Testis (tissue), 3 donors: ENCODE results near the gene MED13. TPM values are rescaled to one million over a fixed set of nuclear protein-coding genes. Genes with fewer than 3 reads are reported as not detected.

ENCODE experiments used
- DNase-seq: peaks from one replicate; pipeline ENCODE4 v3.0.0-alpha.2; 2019
- H3K27ac ChIP-seq, 2 donors: fragments of 200-600 bp; sonication (generic); one replicate each; pipeline ENCODE4 v1.5.1; 2019
- H3K27me3 ChIP-seq: fragments of 200-600 bp; sonication (generic); one replicate; pipeline ENCODE4 v1.5.1; 2019
- H3K36me3 ChIP-seq: fragments of 200-600 bp; sonication (generic); one replicate; pipeline ENCODE4 v1.5.1; 2017; ENCODE audit warnings: low read depth; ENCODE audit errors: missing control alignments
- H3K4me1 ChIP-seq: fragments of 200-600 bp; sonication (generic); one replicate; pipeline ENCODE4 v1.5.1; 2019
- H3K4me3 ChIP-seq, 2 donors: fragments of 200-600 bp; sonication (generic); one replicate each; pipeline ENCODE4 v1.5.1; 2017 to 2019
- H3K9me3 ChIP-seq: fragments of 200-600 bp; sonication (generic); one replicate; pipeline ENCODE4 v1.5.1; 2017
- CTCF ChIP-seq, 3 experiments: fragments of 450-650 bp in 2 of 3; fragments of 200-600 bp in 1 of 3; sonication (generic) in 1 of 3; IDR thresholded peaks; one replicate each; pipeline ENCODE4 v1.5.1; 2016 to 2019; ENCODE audit warnings: antibody characterized with exemption in 3 of 3, mild to moderate bottlenecking in 2 of 3, moderate library complexity in 1 of 3
- POLR2A ChIP-seq: fragments of 450-650 bp; IDR thresholded peaks from one replicate; pipeline ENCODE4 v1.6.1; 2017; ENCODE audit warnings: antibody characterized with exemption, mild to moderate bottlenecking, moderate library complexity
- WGBS, 2 donors: methylation state at CpG; one replicate each; pipeline ENCODE4 v1.1.5; 2018; 5-methylcytosine and 5-hydroxymethylcytosine counted together
- intact Hi-C: fragments of 100-400 bp; cut with DNase I; formaldehyde crosslinking; loops from one replicate; pipeline ENCODE4 v1.15.1; 2023; ENCODE audit warnings: low total_unique reads
- polyA plus RNA-seq: library from polyadenylated mRNA; stranded (reverse); fragments of 350-450 nt; fragmentation: Illumina TruSeq; extraction: RNeasy Lipid Tissue Mini Kit (QIAGEN cat#74804); gene quantifications from one replicate; pipeline ENCODE4 v1.2.3, GENCODE V29; 2014; ENCODE audit warnings: low read depth, low replicate concordance; ENCODE audit not compliant: insufficient read depth
- total RNA-seq, 2 donors: library from RNA; depleted of rRNA; stranded (reverse); fragments of >200 nt; gene quantifications; one replicate each; pipeline ENCODE4 v1.2.3, GENCODE V29; 2016

MED13 gene
- total and polyA plus RNA-seq, 3 donors from 2014 or later, result 44.0 to 145 (median 98.7) TPM

- no peak for DNase-seq
- no peaks in the 10 kb centered on the region for H3K36me3 ChIP-seq
- H3K27ac ChIP-seq, result no peak overlapping the region
- intact Hi-C loops, result loop anchor here (10.0 kb wide), 1 partner anchor 138 kb away; the partner anchor contains the start of gene INTS2
- H3K27me3 ChIP-seq, result no peaks in the 10 kb centered on the region
- peaks cover 27% of the 10 kb centered on the region for H3K4me1 ChIP-seq
- WGBS, 2 donors, result 27 to 30% methylated on average over 1 of the region's 1 CpG
- H3K4me3 ChIP-seq, result no peak overlapping the region
- H3K9me3 ChIP-seq, result no peaks in the 10 kb centered on the region
- TF ChIP-seq POLR2A (no peak), CTCF (IDR thresholded peaks at IDR 0.05) (no peak)
Observed at GRCh38 chr17:62062302-62062701, 2.8 kb downstream of the MED13 start.

- no peak for TF ChIP-seq CTCF (IDR thresholded peaks at IDR 0.05)
- TF ChIP-seq POLR2A, result no peak
- Histone ChIP-seq H3K36me3 (no peaks in the 10 kb centered on the region), H3K4me1 (peaks cover 30% of the 10 kb centered on the region), H3K27me3 (no peaks in the 10 kb centered on the region), H3K9me3 (no peaks in the 10 kb centered on the region), H3K4me3 (no peak overlapping the region), H3K27ac (no peak overlapping the region)
- no peak for DNase-seq
- intact Hi-C loops, result no loop called here
- WGBS, 2 donors, result 63 to 65% methylated on average over 3 of the region's 3 CpGs
Observed at GRCh38 chr17:62059414-62059813, 5.7 kb downstream of the MED13 start.

DNA sequence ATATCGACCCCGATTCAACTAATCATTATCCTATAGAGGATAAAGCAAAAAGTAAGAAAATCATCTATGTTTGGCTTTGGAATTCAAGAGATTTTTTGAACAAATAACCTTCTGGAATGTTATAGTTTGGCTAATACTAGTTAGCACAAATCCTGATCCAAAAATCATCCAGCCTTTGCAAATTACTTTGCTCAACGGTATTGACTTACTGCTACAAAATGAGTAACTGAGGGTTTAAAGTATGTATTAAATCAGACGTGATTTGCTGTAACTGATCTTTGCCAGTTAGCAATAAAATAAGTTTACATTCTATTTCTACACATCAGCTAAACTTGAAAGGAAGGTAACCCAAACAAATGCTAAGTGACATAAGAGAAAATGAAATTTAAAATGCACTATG is 6.5 kb downstream of the MED13 start:
- 65 to 70% methylated on average over 4 of the region's 4 CpGs for WGBS, 2 donors

DNA sequence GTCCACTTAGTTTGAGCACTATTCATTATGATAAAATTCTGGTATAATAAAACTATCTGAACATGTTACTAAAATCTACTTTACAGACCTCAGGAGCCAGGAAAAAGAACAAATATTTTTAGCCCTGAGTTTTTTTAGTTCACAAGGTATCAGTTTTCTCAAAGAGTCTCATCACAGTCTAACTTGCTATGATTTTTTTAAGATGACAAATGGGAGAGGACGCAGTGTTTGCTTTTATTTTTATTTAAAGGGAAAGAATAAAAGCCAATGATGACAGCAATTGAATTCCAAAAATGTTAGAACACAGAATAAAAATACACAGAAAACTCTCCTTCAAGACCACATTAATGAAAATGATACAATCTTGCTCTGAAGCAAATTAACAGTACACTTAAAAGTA is 7.4 kb downstream of the MED13 start:
- Histone ChIP-seq H3K27me3 (no peaks in the 10 kb centered on the region), H3K4me3 (no peak overlapping the region), H3K9me3 (no peaks in the 10 kb centered on the region), H3K4me1 (peaks cover 22% of the 10 kb centered on the region), H3K36me3 (no peaks in the 10 kb centered on the region), H3K27ac (no peak overlapping the region)
- TF ChIP-seq CTCF (IDR thresholded peaks at IDR 0.05) (no peak), POLR2A (no peak)
- intact Hi-C loops, result no loop called here
- no peak for DNase-seq
- whole genome bisulfite sequencing, 2 donors, result 41 to 50% methylated on average over 1 of the region's 1 CpG

More for the DNA sequence above, 6.5 kb downstream of the MED13 start:
- no peaks in the 10 kb centered on the region for H3K9me3 ChIP-seq
- peaks cover 30% of the 10 kb centered on the region for H3K4me1 ChIP-seq
- no peak overlapping the region for H3K27ac ChIP-seq
- H3K36me3 ChIP-seq, result no peaks in the 10 kb centered on the region
- H3K4me3 ChIP-seq, result no peak overlapping the region
- intact Hi-C loops, result no loop called here
- H3K27me3 ChIP-seq, result no peaks in the 10 kb centered on the region
- DNase-seq, result no peak
- no peak for TF ChIP-seq POLR2A
- no peak for TF ChIP-seq CTCF (IDR thresholded peaks at IDR 0.05)

GRCh38 chr17:62052765-62053338 is 12.2 kb downstream of the MED13 start:
- Histone ChIP-seq H3K27me3 (no peaks in the 10 kb centered on the region), H3K36me3 (no peaks in the 10 kb centered on the region), H3K4me3 (no peak overlapping the region), H3K4me1 (peaks cover 9% of the 10 kb centered on the region), H3K9me3 (no peaks in the 10 kb centered on the region), H3K27ac (no peak overlapping the region)
- WGBS, 2 donors, result 65 to 69% methylated on average over 2 of the region's 2 CpGs
- no peak for DNase-seq
- intact Hi-C loops, result no loop called here
- TF ChIP-seq POLR2A (no peak), CTCF (IDR thresholded peaks at IDR 0.05) (no peak)
